HAP-1 (cell line): ENCODE results near the gene IL15RA.

Experiments
- DNase-seq, 2 experiments: peaks; one replicate each; pipeline ENCODE4 v3.0.0-alpha.2; 2016 to 2020; ENCODE audit warnings: low spot score in 2 of 2
- H3K27me3 ChIP-seq: fragments of 250-450 bp; sonication (Bioruptor Pico); 2 replicates; pipeline ENCODE4 v1.5.1; 2020; ENCODE audit warnings: low read depth, mild to moderate bottlenecking, moderate library complexity
- H3K36me3 ChIP-seq: fragments of 250-450 bp; sonication (Bioruptor Pico); replicated peaks from 2 replicates; pipeline ENCODE4 v1.5.1; 2020; ENCODE audit warnings: mild to moderate bottlenecking
- H3K4me1 ChIP-seq: fragments of 250-450 bp; sonication (Bioruptor Pico); 2 replicates; pipeline ENCODE4 v1.5.1; 2020; ENCODE audit warnings: mild to moderate bottlenecking
- H3K4me3 ChIP-seq: fragments of 250-450 bp; sonication (Bioruptor Pico); 2 replicates; pipeline ENCODE4 v1.5.1; 2020; ENCODE audit warnings: mild to moderate bottlenecking, moderate library complexity
- H3K9me3 ChIP-seq: fragments of 250-450 bp; sonication (Bioruptor Pico); 2 replicates; pipeline ENCODE4 v1.5.1; 2020; ENCODE audit warnings: mild to moderate bottlenecking, moderate library complexity
- in situ Hi-C: fragments of 300-500 bp; cut with MboI; formaldehyde crosslinking; loops from 3 replicates; pipeline ENCODE4 v1.14.3; 2020; ENCODE audit warnings: low sequenced_read_pairs, inconsistent platforms, mixed read lengths

IL15RA gene

DNA sequence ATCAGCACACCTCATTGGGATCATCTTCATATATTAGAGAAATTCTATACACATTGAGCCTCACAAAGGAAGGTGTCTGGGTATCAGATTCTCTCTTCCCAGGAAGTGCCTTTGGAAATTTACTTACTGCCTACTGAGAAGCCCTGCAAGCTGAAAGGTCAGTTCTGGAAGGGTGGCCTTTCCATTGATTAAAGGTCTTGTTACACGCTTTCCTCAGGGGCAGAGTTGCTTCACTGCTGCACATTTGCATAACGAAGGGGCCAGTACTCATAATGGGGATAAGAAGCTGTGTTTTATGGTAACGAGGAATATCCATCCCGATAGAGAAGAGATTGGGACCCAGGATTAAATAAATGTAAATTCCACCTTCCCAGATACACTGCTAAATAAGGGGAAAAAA, 19.4 kb upstream of the IL15RA start:
- in situ Hi-C loops: no loop called here
- H3K4me3 ChIP-seq: no peak overlapping the region
- 0 out of 2 replicates have a peak, but pooled peaks cover 4% of the 10 kb centered on the region for H3K27me3 ChIP-seq
- H3K36me3 ChIP-seq: no peaks in the 10 kb centered on the region
- DNase-seq: peak; percentile 32 to 49
- H3K4me1 ChIP-seq: no peaks in the 10 kb centered on the region
- H3K9me3 ChIP-seq: no peaks in the 10 kb centered on the region; the same call in 1 of the 2 replicates

DNA sequence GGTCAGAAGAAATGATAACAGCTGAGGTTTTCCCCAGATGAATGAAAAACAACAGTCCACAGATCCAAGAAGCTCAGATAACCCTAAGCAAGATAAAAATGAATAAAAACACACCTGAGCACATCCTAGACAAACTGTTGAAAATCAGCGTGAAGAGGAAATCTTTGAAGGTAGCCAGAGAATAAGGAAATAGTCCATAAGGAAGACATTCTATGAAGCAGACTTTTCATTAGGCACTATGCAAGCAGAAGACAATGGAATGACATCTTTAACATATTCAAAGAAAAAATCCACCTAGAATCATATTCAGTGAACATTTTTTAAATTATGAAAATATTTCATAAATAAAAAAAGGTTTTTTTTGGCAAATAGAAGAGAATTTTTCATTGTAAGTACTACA, 15.1 kb upstream of the IL15RA start:
- Histone ChIP-seq H3K36me3 (no peaks in the 10 kb centered on the region), H3K9me3 (no peaks in the 10 kb centered on the region; the same call in 1 of the 2 replicates), H3K4me1 (no peaks in the 10 kb centered on the region), H3K27me3 (no peaks in the 10 kb centered on the region; the same call in 1 of the 2 replicates), H3K4me3 (no peak overlapping the region)
- DNase-seq: no peak
- in situ Hi-C loops: no loop called here

DNA sequence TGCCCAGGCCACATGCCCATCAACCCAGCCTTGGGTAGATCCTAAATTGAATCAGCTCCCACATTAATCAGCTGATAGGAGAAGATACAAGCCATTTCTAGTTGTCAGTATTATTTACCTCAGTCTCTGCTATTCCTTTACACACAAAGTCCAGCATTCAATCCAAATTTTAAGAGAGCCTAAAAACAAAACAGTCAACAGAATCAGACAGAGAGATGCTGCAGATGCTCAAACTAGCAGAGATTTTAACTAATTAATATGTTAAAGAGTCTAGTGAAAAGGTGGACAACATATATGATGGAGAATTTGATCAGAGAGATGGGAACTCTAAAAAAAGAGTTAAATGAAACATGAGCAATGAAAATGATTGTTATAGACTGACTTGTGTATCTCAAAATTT, 14.4 kb upstream of the IL15RA start:
- H3K4me3 ChIP-seq: no peak overlapping the region
- no peaks in the 10 kb centered on the region for H3K4me1 ChIP-seq
- no peaks in the 10 kb centered on the region; the same call in 1 of the 2 replicates for H3K9me3 ChIP-seq
- in situ Hi-C loops: no loop called here
- no peak for DNase-seq
- H3K27me3 ChIP-seq: peaks cover 2% of the 10 kb centered on the region; the same call in 1 of the 2 replicates
- H3K36me3 ChIP-seq: no peaks in the 10 kb centered on the region

DNA sequence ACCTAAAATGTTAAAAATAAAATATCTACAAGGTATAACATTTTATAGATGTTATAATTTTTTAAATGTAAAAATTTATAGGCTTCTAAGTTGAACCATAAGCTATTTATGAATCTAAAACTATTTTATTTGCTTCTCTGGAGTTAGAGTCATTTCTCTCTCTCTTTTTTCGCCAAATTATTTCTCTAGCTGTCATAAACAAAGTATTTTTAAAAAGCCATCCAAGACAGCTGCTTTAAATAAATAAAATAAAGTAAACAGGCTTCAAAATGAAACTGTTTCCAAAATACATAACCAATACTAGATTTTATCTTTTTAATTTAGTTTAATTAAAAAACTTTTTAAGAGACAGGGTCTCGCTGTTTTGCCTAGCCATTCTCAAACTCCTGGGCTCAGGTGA, 12.4 kb upstream of the IL15RA start:
- H3K9me3 ChIP-seq: no peaks in the 10 kb centered on the region; the same call in 1 of the 2 replicates
- peaks cover 2% of the 10 kb centered on the region; the same call in 1 of the 2 replicates for H3K27me3 ChIP-seq
- in situ Hi-C loops: no loop called here
- no peaks in the 10 kb centered on the region for H3K36me3 ChIP-seq
- no peak for DNase-seq
- no peaks in the 10 kb centered on the region for H3K4me1 ChIP-seq
- H3K4me3 ChIP-seq: no peak overlapping the region

DNA sequence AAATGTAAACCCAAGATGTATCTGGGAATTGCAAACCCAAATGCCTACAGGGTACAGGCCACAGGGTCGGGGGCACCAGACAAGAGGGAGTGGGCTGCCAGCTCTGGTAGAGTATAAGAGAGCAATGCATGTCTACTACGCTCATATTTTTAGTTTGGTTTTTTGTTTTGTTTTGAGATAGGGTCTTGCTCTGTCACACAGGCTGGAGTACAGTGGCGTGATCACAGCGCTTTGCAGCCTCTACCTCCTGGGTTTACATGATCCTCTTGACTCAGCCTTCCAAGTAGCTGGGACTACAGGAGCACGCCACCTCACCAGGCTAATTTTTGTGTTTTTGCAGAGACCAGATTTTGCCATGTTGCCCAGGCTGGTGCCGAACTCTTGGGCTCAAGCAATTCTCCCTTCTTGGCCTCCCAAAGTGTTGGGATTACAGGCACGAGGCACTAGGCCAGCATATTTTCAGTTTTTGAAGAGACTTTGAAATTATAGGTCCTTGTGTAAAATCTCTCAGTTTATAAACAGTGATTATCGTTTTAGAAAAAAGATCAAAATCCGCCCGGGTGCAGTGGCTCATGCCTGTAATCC, 11.1 kb upstream of the IL15RA start:
- Histone ChIP-seq H3K4me3 (no peak overlapping the region), H3K36me3 (no peaks in the 10 kb centered on the region), H3K4me1 (no peaks in the 10 kb centered on the region), H3K27me3 (peaks cover 2% of the 10 kb centered on the region; the same call in 1 of the 2 replicates), H3K9me3 (no peaks in the 10 kb centered on the region; the same call in 1 of the 2 replicates)
- in situ Hi-C loops: no loop called here
- no peak for DNase-seq

DNA sequence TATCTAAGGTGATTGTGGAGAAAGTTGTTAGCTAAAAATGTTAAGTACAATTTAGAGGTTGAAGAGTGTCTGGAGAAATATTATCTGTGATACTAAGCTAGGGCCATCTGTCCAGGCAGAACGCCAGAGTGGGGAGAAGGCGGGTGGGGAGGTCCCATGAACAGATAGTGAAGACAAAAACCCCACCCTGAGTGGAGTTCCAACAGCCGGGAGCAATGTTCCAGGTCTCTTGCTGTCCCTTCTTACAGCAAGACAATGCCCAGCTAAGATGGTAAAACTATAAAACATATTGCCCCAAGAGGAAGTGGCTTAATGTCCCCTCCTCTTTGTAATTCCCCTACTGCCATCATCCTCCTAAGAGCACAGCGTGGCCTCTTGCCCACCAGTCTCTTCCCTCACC, 10.4 kb upstream of the IL15RA start:
- H3K36me3 ChIP-seq: no peaks in the 10 kb centered on the region
- in situ Hi-C loops: no loop called here
- no peaks in the 10 kb centered on the region for H3K4me1 ChIP-seq
- H3K9me3 ChIP-seq: no peaks in the 10 kb centered on the region
- H3K27me3 ChIP-seq: peaks cover 2% of the 10 kb centered on the region; the same call in 1 of the 2 replicates
- no peak overlapping the region for H3K4me3 ChIP-seq
- DNase-seq: no peak

DNA sequence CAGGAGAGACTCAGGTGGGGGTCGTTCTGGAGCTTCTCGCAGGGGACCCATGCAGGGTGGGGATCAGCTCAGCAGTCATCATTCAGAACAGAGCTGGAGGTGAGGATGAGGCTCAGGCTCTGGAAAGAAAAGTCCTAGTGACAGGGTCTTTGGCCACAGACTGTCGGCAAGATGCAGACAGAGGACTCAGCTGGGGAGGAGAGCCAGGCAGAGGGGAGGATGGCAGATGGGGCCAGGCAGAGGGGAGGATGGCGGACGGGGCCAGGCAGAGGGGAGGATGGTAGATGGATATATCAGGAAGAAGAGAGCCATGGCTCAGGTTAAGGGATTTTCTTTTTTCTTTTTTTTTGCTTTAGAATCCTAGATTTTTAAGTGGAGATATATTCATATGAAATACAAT, 7.7 kb upstream of the IL15RA start:
- Histone ChIP-seq H3K4me3 (no peak overlapping the region), H3K36me3 (no peaks in the 10 kb centered on the region), H3K9me3 (no peaks in the 10 kb centered on the region), H3K4me1 (no peaks in the 10 kb centered on the region), H3K27me3 (peaks cover 2% of the 10 kb centered on the region; the same call in 1 of the 2 replicates)
- no peak for DNase-seq
- in situ Hi-C loops: no loop called here

DNA sequence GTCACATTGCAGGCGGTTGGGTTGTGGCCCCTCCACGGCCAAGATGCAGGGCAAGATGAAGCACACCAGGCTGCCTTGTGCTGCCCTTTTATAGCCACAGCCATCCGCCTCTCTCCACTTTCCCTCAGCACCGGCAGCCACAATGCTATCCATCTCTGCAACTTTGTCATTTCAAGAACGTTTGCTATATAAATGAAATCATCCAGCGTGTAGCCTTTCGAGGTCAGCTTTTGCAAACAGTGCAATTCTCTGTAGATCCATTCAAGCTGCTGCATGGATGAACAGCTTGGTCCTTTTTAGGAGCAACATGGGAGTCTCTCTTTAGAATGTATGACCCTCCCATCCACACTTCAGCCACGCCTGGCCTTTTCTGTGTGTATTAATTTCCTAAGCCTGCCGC, 6.4 kb upstream of the IL15RA start:
- in situ Hi-C loops: no loop called here
- H3K4me1 ChIP-seq: no peaks in the 10 kb centered on the region
- H3K27me3 ChIP-seq: peaks cover 2% of the 10 kb centered on the region; the same call in 1 of the 2 replicates
- H3K36me3 ChIP-seq: no peaks in the 10 kb centered on the region
- no peak for DNase-seq
- no peak overlapping the region for H3K4me3 ChIP-seq
- no peaks in the 10 kb centered on the region for H3K9me3 ChIP-seq

DNA sequence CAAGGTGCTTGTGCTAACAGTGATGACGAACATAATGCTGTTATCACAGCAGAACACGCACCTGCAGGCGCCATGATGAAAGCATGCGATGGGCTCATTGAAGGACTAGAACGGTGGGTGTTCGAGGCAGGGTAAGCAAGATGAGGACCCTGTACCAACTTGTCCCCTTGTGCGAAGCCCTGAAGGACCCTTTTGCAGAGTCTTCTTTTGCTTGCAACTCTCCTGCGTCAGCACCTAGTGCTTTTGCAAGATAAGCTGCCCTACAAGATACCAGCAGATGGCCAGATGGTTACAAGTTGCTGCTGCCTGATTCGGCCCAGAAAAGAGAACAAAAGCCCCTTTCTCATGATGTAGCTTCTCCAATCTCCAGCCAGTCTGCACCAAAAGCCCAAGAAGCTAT, 4.2 kb upstream of the IL15RA start:
- in situ Hi-C loops: no loop called here
- Histone ChIP-seq H3K36me3 (no peaks in the 10 kb centered on the region), H3K4me1 (no peaks in the 10 kb centered on the region), H3K9me3 (no peaks in the 10 kb centered on the region), H3K4me3 (no peak overlapping the region), H3K27me3 (peaks cover 17% of the 10 kb centered on the region)
- no peak for DNase-seq

DNA sequence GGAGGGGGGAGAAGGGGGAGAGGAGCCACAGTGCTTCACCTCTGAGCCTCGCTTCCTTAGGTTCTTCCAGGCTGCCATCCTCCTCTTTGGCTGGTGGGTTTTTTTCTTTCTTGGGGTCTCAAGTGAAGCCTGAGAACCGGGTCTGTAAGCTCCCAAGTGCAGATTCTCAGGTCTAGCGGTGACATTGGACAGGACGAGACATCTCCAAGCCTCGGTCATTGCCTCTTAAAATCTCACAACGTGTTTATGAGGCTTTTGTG, 817 bp upstream of the IL15RA start:
- Histone ChIP-seq H3K9me3 (no peaks in the 10 kb centered on the region), H3K4me3 (no peak overlapping the region; the same call in 1 of the 2 replicates), H3K4me1 (no peaks in the 10 kb centered on the region), H3K27me3 (peaks cover 23% of the 10 kb centered on the region), H3K36me3 (no peaks in the 10 kb centered on the region)
- in situ Hi-C loops: no loop called here
- DNase-seq: no peak

DNA sequence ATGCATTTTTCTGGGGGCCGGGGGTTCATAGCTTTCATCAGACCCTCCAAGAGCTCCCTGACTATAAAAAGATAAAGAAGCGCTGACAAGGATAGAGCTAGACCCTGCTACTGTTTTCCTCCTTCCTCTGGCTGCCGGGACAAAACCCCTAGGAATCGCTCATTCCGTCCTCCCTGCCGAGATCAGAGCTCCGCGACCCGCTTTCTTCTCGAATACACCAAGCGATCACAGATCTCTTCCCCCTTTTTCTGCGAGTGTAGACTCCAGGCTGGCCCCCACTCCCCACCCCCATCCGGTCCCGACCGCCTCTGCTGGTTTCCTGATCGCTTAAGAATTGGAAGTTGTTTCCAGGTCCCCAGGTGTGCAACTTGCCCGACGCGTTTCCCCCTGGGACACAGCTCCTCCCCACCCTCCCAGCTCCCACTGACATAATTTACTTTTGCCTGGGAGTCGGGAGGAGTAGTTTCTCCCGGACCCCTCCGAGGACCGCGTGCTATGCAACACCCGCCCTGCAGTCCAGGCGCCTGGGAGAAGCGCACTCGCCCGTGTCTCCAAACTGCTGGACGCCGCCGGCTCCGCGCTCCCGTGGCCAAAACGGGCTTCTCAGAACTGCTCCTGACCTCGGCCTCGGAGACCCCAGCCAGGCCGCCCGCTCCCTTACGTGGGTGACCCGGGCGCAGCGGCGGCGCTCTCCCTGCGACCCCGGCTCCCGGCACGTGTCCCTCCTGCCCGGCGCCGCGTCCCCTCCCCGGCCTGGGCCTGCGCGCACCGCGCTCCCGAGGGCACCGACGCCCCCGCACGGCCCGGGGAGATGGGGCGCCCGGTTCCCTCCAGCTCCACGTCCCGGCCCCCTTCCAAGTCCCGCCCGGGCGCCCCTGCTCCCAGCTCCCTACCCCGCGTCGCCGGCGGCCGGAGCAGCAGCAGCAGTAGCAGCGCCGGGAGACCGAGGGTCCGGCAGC, 552 bp downstream of the IL15RA start:
- DNase-seq: peak in 1 of 2 experiments; percentile 21
- Histone ChIP-seq H3K9me3 (no peaks in the 10 kb centered on the region), H3K4me3 (peak overlapping the region; percentile 41), H3K36me3 (no peaks in the 10 kb centered on the region), H3K27me3 (peaks cover 23% of the 10 kb centered on the region), H3K4me1 (no peaks in the 10 kb centered on the region)
- in situ Hi-C loops: no loop called here

DNA sequence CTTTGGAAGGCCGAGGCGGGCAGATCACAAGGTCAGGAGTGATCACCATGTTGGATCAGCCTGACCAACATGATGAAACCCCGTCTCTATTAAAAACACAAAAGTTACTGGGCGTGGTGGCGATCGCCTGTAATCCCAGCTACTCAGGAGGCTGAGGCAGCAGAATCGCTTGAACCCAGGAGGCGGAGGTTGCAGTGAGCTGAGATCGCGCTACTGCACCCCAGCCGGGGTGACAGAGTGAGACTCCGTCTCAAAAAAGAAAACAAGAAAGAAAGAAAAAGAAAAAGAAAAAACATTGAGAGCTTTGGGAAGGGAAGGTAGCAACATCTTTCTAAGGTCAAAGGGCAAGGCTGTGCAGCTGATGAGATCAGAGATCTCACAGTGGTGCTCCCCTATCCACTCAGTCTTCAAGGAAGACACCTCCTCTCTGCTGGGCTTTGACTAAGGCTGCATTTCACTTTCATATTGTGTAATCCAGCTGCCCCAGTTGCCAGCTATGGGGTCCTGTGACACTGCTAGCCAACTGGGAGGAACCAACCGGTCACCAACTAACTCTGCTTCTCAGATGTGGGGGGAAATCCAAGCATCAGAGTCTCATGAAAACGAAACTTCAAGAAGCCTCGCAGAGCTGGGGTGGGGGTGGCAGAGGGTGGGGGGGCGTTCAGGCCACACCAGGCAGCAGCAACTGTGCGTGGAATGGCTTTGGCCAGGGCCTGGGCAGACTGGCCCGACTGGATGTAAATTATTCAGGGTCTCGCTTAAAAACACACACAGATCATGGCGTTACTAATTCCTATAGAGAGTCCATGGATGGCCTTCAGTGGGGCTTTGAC, 1.5 kb downstream of the IL15RA start:
- no peak overlapping the region for H3K4me3 ChIP-seq
- in situ Hi-C loops: no loop called here
- no peak for DNase-seq
- H3K27me3 ChIP-seq: peaks cover 23% of the 10 kb centered on the region
- no peaks in the 10 kb centered on the region for H3K4me1 ChIP-seq
- no peaks in the 10 kb centered on the region for H3K36me3 ChIP-seq
- no peaks in the 10 kb centered on the region for H3K9me3 ChIP-seq

DNA sequence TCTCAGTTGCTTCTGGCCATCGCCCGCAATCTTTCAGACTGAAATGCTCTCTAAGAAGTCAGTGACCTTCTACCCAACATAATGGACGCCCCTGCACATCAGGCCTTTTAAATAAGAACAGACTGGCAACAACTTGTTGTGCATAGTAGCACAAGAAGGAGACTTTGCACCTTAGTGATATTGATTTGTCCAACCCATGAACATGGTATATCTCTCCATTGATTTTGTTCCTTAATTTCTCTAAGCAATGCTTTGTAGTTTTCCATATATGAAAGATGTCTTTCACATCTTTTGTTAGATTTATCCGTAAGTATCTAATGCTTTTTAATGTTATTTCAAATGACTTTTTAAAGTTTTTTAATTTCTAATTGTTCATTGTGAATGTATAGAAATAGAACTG, 4.3 kb downstream of the IL15RA start:
- Histone ChIP-seq H3K27me3 (peaks cover 17% of the 10 kb centered on the region), H3K9me3 (no peaks in the 10 kb centered on the region), H3K36me3 (no peaks in the 10 kb centered on the region), H3K4me3 (no peak overlapping the region), H3K4me1 (no peaks in the 10 kb centered on the region)
- no peak for DNase-seq
- in situ Hi-C loops: no loop called here

DNA sequence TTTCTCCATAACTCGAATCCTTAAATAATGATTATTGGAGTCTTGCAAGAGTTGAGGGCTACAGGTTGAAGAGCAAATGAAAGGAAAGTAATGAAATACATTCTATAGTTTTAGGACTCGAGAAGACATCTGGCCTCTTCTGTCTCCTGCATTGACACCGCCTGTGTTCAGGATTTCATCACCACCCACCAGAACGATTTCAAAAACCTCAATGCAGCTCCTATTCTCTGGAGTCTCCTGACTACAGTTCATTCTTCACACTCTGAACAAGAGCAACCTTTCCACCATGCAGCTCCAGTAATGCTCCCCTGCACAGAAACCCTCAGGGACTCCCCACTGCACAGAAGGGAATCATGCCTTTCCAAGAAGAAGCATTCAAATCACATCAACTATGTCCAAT, 5.5 kb downstream of the IL15RA start:
- peaks cover 9% of the 10 kb centered on the region for H3K27me3 ChIP-seq
- H3K4me3 ChIP-seq: no peak overlapping the region
- no peaks in the 10 kb centered on the region for H3K4me1 ChIP-seq
- no peak for DNase-seq
- no peaks in the 10 kb centered on the region for H3K9me3 ChIP-seq
- in situ Hi-C loops: no loop called here
- H3K36me3 ChIP-seq: no peaks in the 10 kb centered on the region
